K562 (cell line): ENCODE results near the gene SH3RF1. TPM values are rescaled to one million over a fixed set of nuclear protein-coding genes. Genes with fewer than 3 reads are reported as not detected.
A peak's percentile ranks its signal among the peaks of the same experiment; 100 is the strongest.

ENCODE experiments used
- ATAC-seq: fragments of 200-7000 bp; cut with Tn5 transposase; 3 replicates; pipeline ENCODE4 v1.9.1; 2020; ENCODE audit warnings: moderate library complexity
- BruUV-seq: library from RNA; stranded (reverse); fragments of 400-500 nt; replicated peaks from 2 replicates; lab custom pipeline; 2021; lab: Mats Ljungman, UMichigan
- CTCF ChIA-PET: fragments of 300-600 bp; formaldehyde crosslinking; extraction: SDS; loops from one replicate; lab custom pipeline; 2021; ENCODE audit warnings: low intra/inter-chr PET ratio; lab: Yijun Ruan, JAX
- POLR2A ChIA-PET: fragments of 300-600, 350-650 bp; sonication (Branson Sonifier 250); formaldehyde crosslinking; extraction: SDS; loops from one replicate; lab custom pipeline; 2021; ENCODE audit warnings: antibody characterized with exemption, inconsistent platforms; lab: Yijun Ruan, JAX
- DNase-seq, 4 experiments: peaks; one replicate each; pipeline versions ENCODE4 v3.0.0 to v3.0.0-alpha.2; 2011 to 2018; ENCODE audit warnings: low spot score in 3 of 4, mixed read lengths in 3 of 4; ENCODE audit errors: extremely low read depth in 1 of 4
- FAIRE-seq: peaks from 2 replicates; lab custom pipeline; 2011; peaks lifted over from hg19 to GRCh38; lab: Jason Lieb, UNC
- H2AFZ ChIP-seq: 2 replicates; pipeline ENCODE4 v1.6.0; 2011; ENCODE audit warnings: low read depth, low read length, control low read depth, inconsistent platforms
- H3K27ac ChIP-seq: fragments of 200-600 bp; 3 replicates; pipeline ENCODE4 v1.8.0; 2011; ENCODE audit warnings: low read depth, mild to moderate bottlenecking, control low read depth, inconsistent platforms, low read length, moderate library complexity, mixed read lengths; ENCODE audit errors: extremely low read depth
- H3K27me3 ChIP-seq, 2 experiments: fragments of 300-600 bp in 1 of 2; 2 replicates in 1 of 2; 3 replicates in 1 of 2; pipeline versions ENCODE4 v1.6.0 to v1.8.0; 2011; ENCODE audit warnings: inconsistent platforms in 2 of 2, low read length in 2 of 2, mild to moderate bottlenecking in 1 of 2, mixed read lengths in 1 of 2, moderate library complexity in 1 of 2; ENCODE audit not compliant: control insufficient read depth in 2 of 2, insufficient read depth in 2 of 2
- H3K36me3 ChIP-seq: fragments of 300-600 bp; 3 replicates; pipeline ENCODE4 v1.8.0; 2011; ENCODE audit warnings: mild to moderate bottlenecking, low read length, inconsistent platforms; ENCODE audit not compliant: control insufficient read depth, insufficient read depth
- H3K4me1 ChIP-seq, 2 experiments: fragments of 200-600 bp in 1 of 2; replicated peaks in 1 of 2; 2 replicates in 1 of 2; 3 replicates in 1 of 2; pipeline versions ENCODE4 v1.5.1 to v1.8.0; 2011; ENCODE audit warnings: inconsistent platforms in 2 of 2, low read length in 2 of 2, mild to moderate bottlenecking in 1 of 2, mixed read lengths in 1 of 2, moderate library complexity in 1 of 2; ENCODE audit not compliant: control insufficient read depth in 2 of 2, insufficient read depth in 2 of 2
- H3K4me2 ChIP-seq: 2 replicates; pipeline ENCODE4 v1.6.1; 2011; ENCODE audit warnings: low read length, control low read depth, inconsistent platforms, mixed read lengths; ENCODE audit not compliant: insufficient read depth
- H3K4me3 ChIP-seq: fragments of 200-600 bp; sonication (generic), shearing (Covaris generic); 2 replicates; pipeline ENCODE4 v1.5.1; 2016; ENCODE audit warnings: control low read depth, inconsistent platforms
- H3K79me2 ChIP-seq: fragments of 200-600 bp; 3 replicates; pipeline ENCODE4 v1.8.0; 2011; ENCODE audit warnings: low read length, inconsistent platforms; ENCODE audit not compliant: control insufficient read depth, insufficient read depth
- H3K9ac ChIP-seq, 2 experiments: 2 replicates each; pipeline versions ENCODE4 v1.6.0 to v1.6.1; 2011; ENCODE audit warnings: low read depth in 2 of 2, low read length in 2 of 2, control low read depth in 1 of 2, inconsistent platforms in 1 of 2, mild to moderate bottlenecking in 1 of 2, mixed read lengths in 1 of 2; ENCODE audit not compliant: insufficient read depth in 1 of 2
- H3K9me1 ChIP-seq: one replicate; pipeline ENCODE4 v1.6.0; 2011; ENCODE audit warnings: inconsistent platforms, mild to moderate bottlenecking, low read length, moderate library complexity; ENCODE audit not compliant: control insufficient read depth, insufficient read depth
- H3K9me3 ChIP-seq: replicated peaks from 2 replicates; pipeline ENCODE4 v1.5.1; 2011; ENCODE audit warnings: low read depth, low read length, inconsistent platforms; ENCODE audit not compliant: control insufficient read depth, insufficient read depth
- H4K20me1 ChIP-seq: replicated peaks from 2 replicates; pipeline ENCODE4 v1.6.1; 2011; ENCODE audit warnings: low read length, inconsistent platforms, mixed read lengths; ENCODE audit not compliant: control insufficient read depth, insufficient read depth
- ARID1B ChIP-seq: fragments of 450-650 bp; IDR thresholded peaks from 2 replicates; pipeline ENCODE4 v1.6.1; 2016; ENCODE audit warnings: antibody characterized with exemption, mild to moderate bottlenecking, inconsistent platforms
- ATF7 ChIP-seq: fragments of 450-650 bp; IDR thresholded peaks from 2 replicates; pipeline ENCODE4 v1.7.1; 2014; ENCODE audit warnings: mild to moderate bottlenecking, moderate library complexity
- CAMTA2 ChIP-seq: fragments of 250-450 bp; sonication (Bioruptor Pico); conservative IDR thresholded peaks from 2 replicates; pipeline ENCODE4 v1.5.1; 2022
- CBFA2T2 ChIP-seq: fragments of 450-650 bp; conservative IDR thresholded peaks from 2 replicates; pipeline ENCODE4 v1.6.1; 2017; ENCODE audit warnings: mild to moderate bottlenecking
- GATA2 ChIP-seq: sonication (generic); formaldehyde crosslinking; IDR thresholded peaks from 2 replicates; pipeline ENCODE4 v1.4.0; 2020; ENCODE audit warnings: mild to moderate bottlenecking, missing genetic modification reagents
- HMBOX1 ChIP-seq: sonication (generic); IDR thresholded peaks from 2 replicates; pipeline ENCODE4 v1.6.1; 2016
- KLF16 ChIP-seq: IDR thresholded peaks from 2 replicates; pipeline ENCODE4 v1.6.1; 2016; ENCODE audit warnings: antibody characterized with exemption
- MTA2 ChIP-seq: fragments of 450-650 bp; IDR thresholded peaks from 2 replicates; pipeline ENCODE4 v1.6.1; 2016; ENCODE audit warnings: low read depth
- MYNN ChIP-seq, 2 experiments: sonication (generic); formaldehyde crosslinking in 1 of 2; IDR thresholded peaks; 2 replicates each; pipeline versions ENCODE4 v1.5.0 to v1.6.1; 2016 to 2020; ENCODE audit warnings: antibody characterized with exemption in 1 of 2, missing genetic modification reagents in 1 of 2
- NCOR1 ChIP-seq: fragments of 450-650 bp; IDR thresholded peaks from 2 replicates; pipeline ENCODE4 v1.6.1; 2016; ENCODE audit warnings: mild to moderate bottlenecking, moderate library complexity
- SREBF1 ChIP-seq: fragments of 150-350 bp; IDR thresholded peaks from 2 replicates; pipeline ENCODE4 v1.6.1; 2014; ENCODE audit warnings: antibody characterized with exemption, low read depth, low read length, borderline replicate concordance
- TEAD4 ChIP-seq, 2 experiments: sonication (generic) in 1 of 2; formaldehyde crosslinking in 1 of 2; IDR thresholded peaks; 2 replicates each; pipeline versions ENCODE4 v1.6.1 to v1.8.0; 2012 to 2022; ENCODE audit warnings: borderline replicate concordance in 1 of 2, inconsistent platforms in 1 of 2, low read length in 1 of 2, mild to moderate bottlenecking in 1 of 2, missing genetic modification reagents in 1 of 2
- VEZF1 ChIP-seq: fragments of 200-800 bp; sonication (Bioruptor generic); IDR thresholded peaks from 2 replicates; pipeline ENCODE4 v1.6.1; 2017; ENCODE audit warnings: missing genetic modification characterization, missing compliant biosample characterization
- ZNF239 ChIP-seq: fragments of 250-450 bp; sonication (Bioruptor Pico); IDR thresholded peaks from 2 replicates; pipeline ENCODE4 v1.4.0; 2020; ENCODE audit warnings: mild to moderate bottlenecking
- ZNF584 ChIP-seq: fragments of 200-800 bp; sonication (Bioruptor generic); IDR thresholded peaks from 2 replicates; pipeline ENCODE4 v1.6.1; 2016; ENCODE audit warnings: low read depth, mild to moderate bottlenecking, missing genetic modification characterization, missing compliant biosample characterization
- ZNF609 ChIP-seq: sonication (generic); formaldehyde crosslinking; IDR thresholded peaks from 2 replicates; pipeline ENCODE4 v1.8.1; 2023; ENCODE audit warnings: missing genetic modification reagents, mild to moderate bottlenecking, borderline replicate concordance
- WGBS: fragments of 100-300 bp; shearing (Covaris generic); methylation state at CpG from one replicate; pipeline ENCODE4 v1.1.6; 2016; ENCODE audit warnings: low coverage, mixed read lengths; ENCODE audit not compliant: insufficient coverage; ENCODE audit errors: missing lambda C conversion rate; 5-methylcytosine and 5-hydroxymethylcytosine counted together
- in situ Hi-C: fragments of 300-500 bp; cut with MboI; formaldehyde crosslinking; loops from 4 replicates; pipeline ENCODE4 v1.15.0; 2018; ENCODE audit warnings: inconsistent platforms, mixed read lengths
- intact Hi-C: fragments of 100-400 bp; cut with micrococcal nuclease; formaldehyde crosslinking; loops from 2 replicates; pipeline ENCODE4 v1.14.2; 2022
- polyA plus RNA-seq, 8 experiments: library from polyadenylated mRNA; depleted of rRNA in 4 of 8; stranded (reverse) in 5 of 8; unstranded in 3 of 8; fragments of >200 nt; fragmentation: Nextera tagmentation in 2 of 8; fragmentation: Illumina TruSeq in 1 of 8; extraction: Ambion mirVana in 2 of 8; extraction: Trizol in 1 of 8; gene quantifications; 2 replicates each; pipeline versions ENCODE4 v1.2.1 to v1.2.3, GENCODE V29; 2011 to 2014; ENCODE audit warnings: inconsistent platforms in 1 of 8, missing spikeins in 1 of 8
- total RNA-seq, 7 experiments: library from RNA; depleted of rRNA in 6 of 7; stranded (reverse); fragments of >200 nt in 6 of 7; fragmentation: Illumina TruSeq in 2 of 7; extraction: Trizol in 2 of 7; gene quantifications; 2 replicates each; pipeline versions ENCODE4 v1.2.1 to v1.2.3, GENCODE V29; 2011 to 2021; ENCODE audit warnings: low replicate concordance in 1 of 7

The SH3RF1 gene
- total and polyA plus RNA-seq, 9 of the 15 experiments (the other 6 are each of a cell fraction or from before 2014, with no cell fraction given): 0.04 to 0.16 (median 0.11) TPM; not detected in 6

GRCh38 chr4:169100670-169101101 lies 170.1 kb downstream of the SH3RF1 start:
- POLR2A ChIA-PET: interaction anchor here (1.1 kb wide), 1 partner anchor 14 kb away, joined by 3 read pairs; no protein-coding TSS in a partner anchor
- no TSS peak for BruUV-seq
- H3K79me2 ChIP-seq: no peaks in the 10 kb centered on the region
- peak; percentile 67 for ATAC-seq
- H3K4me1 ChIP-seq: no peaks in the 10 kb centered on the region; a peak in 1 of 5 replicates
- FAIRE-seq: no peak
- no peaks in the 10 kb centered on the region for H3K36me3 ChIP-seq
- intact Hi-C loops (no loop called here), in situ Hi-C loops (no loop called here)
- no peak overlapping the region for H3K4me3 ChIP-seq
- CTCF ChIA-PET: no interaction called here
- H3K27ac ChIP-seq: no peak overlapping the region
- H2AFZ ChIP-seq: no peak overlapping the region
- H3K9me1 ChIP-seq: no peaks in the 10 kb centered on the region
- WGBS: 5% methylated on average over 4 of the region's 4 CpGs
- peaks cover 0 to 9% of the 10 kb centered on the region in 2 experiments; a peak in 2 of 5 replicates for H3K27me3 ChIP-seq
- H3K9me3 ChIP-seq: no peaks in the 10 kb centered on the region
- H3K4me2 ChIP-seq: no peak overlapping the region
- peak in 1 of 4 experiments; percentile 48 for DNase-seq
- H3K9ac ChIP-seq: no peak overlapping the region
- H4K20me1 ChIP-seq: no peaks in the 10 kb centered on the region
- TF ChIP-seq ZNF239 (CRISPR knock-in tag) (peak; percentile 89), ZNF584 (peak; percentile 40; the same call in 1 of the 2 replicates), CAMTA2 (CRISPR knock-in tag) (no peak), ATF7 (no peak), ZNF609 (CRISPR knock-in tag) (no peak), KLF16 (peak; percentile 81), SREBF1 (no peak), ARID1B (peak; percentile 66; the same call in 1 of the 2 replicates), NCOR1 (peak; percentile 30; the same call in 1 of the 2 replicates), CBFA2T2 (peak; percentile 70), MYNN (IDR thresholded peaks at IDR 0.05) (peak; percentile 76; the same call in 1 of the 2 replicates), MYNN (CRISPR knock-in tag; IDR thresholded peaks at IDR 0.05) (no peak), HMBOX1 (peak; percentile 76), GATA2 (peak; percentile 68; the same call in 1 of the 2 replicates), VEZF1 (CRISPR knock-in tag) (peak; percentile 46), MTA2 (0 out of 2 replicates have a peak, but pooled peaks have one; percentile 19), TEAD4 (IDR thresholded peaks at IDR 0.05; ENCODE audit: low read length) (peak; percentile 77), TEAD4 (CRISPR knock-in tag; IDR thresholded peaks at IDR 0.05; ENCODE audit: borderline replicate concordance) (no peak)
